Adrenal gland (tissue), 5 donors: Measurements from ENCODE around the gene C1R.

ENCODE experiments used
- POLR2A ChIP-seq, 2 donors: fragments of 450-650 bp; IDR thresholded peaks; one replicate each; pipeline ENCODE4 v1.6.1; 2017; ENCODE audit warnings: antibody characterized with exemption in 2 of 2, mild to moderate bottlenecking in 2 of 2, moderate library complexity in 1 of 2
- TF ChIP-seq, protein P1 (sequence below), 6 experiments: fragments of 450-650 bp in 4 of 6; fragments of 200-600 bp in 2 of 6; sonication (generic) in 1 of 6; IDR thresholded peaks; 1 replicate in 5 of 6; 2 replicates in 1 of 6; pipeline versions ENCODE4 v1.5.1 to v1.8.0; 2016 to 2021; ENCODE audit warnings: antibody characterized with exemption in 6 of 6, mild to moderate bottlenecking in 2 of 6, moderate library complexity in 1 of 6
- donor health status: DM: no; HTN: no; CAD: no.

DNA sequence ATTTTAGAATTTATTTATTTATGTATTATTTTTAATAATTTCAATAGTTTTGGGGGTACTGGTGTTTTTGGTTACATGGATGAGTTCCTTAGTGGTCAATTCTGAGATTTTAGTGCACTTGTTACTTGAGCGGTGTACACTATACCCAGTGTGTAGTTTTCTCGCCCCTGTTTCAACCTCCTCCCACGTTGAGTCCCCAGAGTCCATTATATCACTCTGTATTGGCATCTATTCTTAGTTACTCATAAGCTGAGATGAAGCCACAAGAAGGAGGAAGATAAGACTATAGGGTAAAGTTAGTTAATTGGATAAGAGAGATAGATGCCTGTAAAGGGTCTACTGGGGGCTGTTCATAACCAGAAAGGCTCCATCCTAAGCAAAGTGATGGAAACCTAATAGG is 27.7 kb downstream of the C1R start:
- TF ChIP-seq, protein P1, sequence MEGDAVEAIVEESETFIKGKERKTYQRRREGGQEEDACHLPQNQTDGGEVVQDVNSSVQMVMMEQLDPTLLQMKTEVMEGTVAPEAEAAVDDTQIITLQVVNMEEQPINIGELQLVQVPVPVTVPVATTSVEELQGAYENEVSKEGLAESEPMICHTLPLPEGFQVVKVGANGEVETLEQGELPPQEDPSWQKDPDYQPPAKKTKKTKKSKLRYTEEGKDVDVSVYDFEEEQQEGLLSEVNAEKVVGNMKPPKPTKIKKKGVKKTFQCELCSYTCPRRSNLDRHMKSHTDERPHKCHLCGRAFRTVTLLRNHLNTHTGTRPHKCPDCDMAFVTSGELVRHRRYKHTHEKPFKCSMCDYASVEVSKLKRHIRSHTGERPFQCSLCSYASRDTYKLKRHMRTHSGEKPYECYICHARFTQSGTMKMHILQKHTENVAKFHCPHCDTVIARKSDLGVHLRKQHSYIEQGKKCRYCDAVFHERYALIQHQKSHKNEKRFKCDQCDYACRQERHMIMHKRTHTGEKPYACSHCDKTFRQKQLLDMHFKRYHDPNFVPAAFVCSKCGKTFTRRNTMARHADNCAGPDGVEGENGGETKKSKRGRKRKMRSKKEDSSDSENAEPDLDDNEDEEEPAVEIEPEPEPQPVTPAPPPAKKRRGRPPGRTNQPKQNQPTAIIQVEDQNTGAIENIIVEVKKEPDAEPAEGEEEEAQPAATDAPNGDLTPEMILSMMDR (IDR thresholded peaks at IDR 0.05) = no peak
- TF ChIP-seq POLR2A (IDR thresholded peaks at IDR 0.05) = no peak
